KMS-11 (cell line): ENCODE results near the gene TMEM184C.

ENCODE experiments used
- H2AFZ ChIP-seq: fragments of 200-600 bp; sonication (generic); 2 replicates; pipeline ENCODE4 v1.6.1; 2016; ENCODE audit warnings: antibody characterized with exemption, mixed run types, low read depth
- H3K27ac ChIP-seq: fragments of 200-600 bp; sonication (generic); 2 replicates; pipeline ENCODE4 v1.6.1; 2016; ENCODE audit warnings: mild to moderate bottlenecking, mixed run types
- H3K27me3 ChIP-seq: fragments of 200-600 bp; sonication (generic); 2 replicates; pipeline ENCODE4 v1.6.1; 2017; ENCODE audit warnings: mild to moderate bottlenecking, low read depth, mixed run types, moderate library complexity; ENCODE audit not compliant: insufficient read depth
- H3K36me3 ChIP-seq: fragments of 200-600 bp; sonication (generic); 2 replicates; pipeline ENCODE4 v1.6.1; 2017; ENCODE audit warnings: mild to moderate bottlenecking, mixed run types; ENCODE audit not compliant: insufficient read depth
- H3K4me1 ChIP-seq: fragments of 200-600 bp; sonication (generic); 2 replicates; pipeline ENCODE4 v1.6.1; 2016; ENCODE audit warnings: mild to moderate bottlenecking, low read depth, mixed run types; ENCODE audit not compliant: poor library complexity, severe bottlenecking
- H3K4me2 ChIP-seq: fragments of 200-600 bp; sonication (generic); 2 replicates; pipeline ENCODE4 v1.7.0; 2016; ENCODE audit warnings: mild to moderate bottlenecking, mixed run types
- H3K4me3 ChIP-seq: fragments of 200-600 bp; sonication (generic); IDR thresholded peaks from 2 replicates; pipeline ENCODE4 v1.6.1; 2017; ENCODE audit warnings: low read depth, low read length, mixed read lengths; ENCODE audit not compliant: insufficient read depth
- H3K79me2 ChIP-seq: fragments of 200-600 bp; sonication (generic); 2 replicates; pipeline ENCODE4 v1.6.1; 2016; ENCODE audit warnings: low read depth, mixed run types; ENCODE audit not compliant: insufficient read depth
- H3K9ac ChIP-seq: fragments of 200-600 bp; sonication (generic); 2 replicates; pipeline ENCODE4 v1.6.1; 2016; ENCODE audit warnings: mild to moderate bottlenecking, mixed run types
- H4K20me1 ChIP-seq: fragments of 200-600 bp; sonication (generic); 2 replicates; pipeline ENCODE4 v1.6.1; 2016; ENCODE audit warnings: mild to moderate bottlenecking, mixed run types; ENCODE audit not compliant: insufficient read depth
- TF ChIP-seq, protein P1 (sequence below): fragments of 200-600 bp; sonication (generic); conservative IDR thresholded peaks from 2 replicates; pipeline ENCODE4 v1.6.1; 2017; ENCODE audit warnings: low read depth, mild to moderate bottlenecking, antibody characterized with exemption, low read length, moderate library complexity, mixed read lengths

Gene TMEM184C

DNA sequence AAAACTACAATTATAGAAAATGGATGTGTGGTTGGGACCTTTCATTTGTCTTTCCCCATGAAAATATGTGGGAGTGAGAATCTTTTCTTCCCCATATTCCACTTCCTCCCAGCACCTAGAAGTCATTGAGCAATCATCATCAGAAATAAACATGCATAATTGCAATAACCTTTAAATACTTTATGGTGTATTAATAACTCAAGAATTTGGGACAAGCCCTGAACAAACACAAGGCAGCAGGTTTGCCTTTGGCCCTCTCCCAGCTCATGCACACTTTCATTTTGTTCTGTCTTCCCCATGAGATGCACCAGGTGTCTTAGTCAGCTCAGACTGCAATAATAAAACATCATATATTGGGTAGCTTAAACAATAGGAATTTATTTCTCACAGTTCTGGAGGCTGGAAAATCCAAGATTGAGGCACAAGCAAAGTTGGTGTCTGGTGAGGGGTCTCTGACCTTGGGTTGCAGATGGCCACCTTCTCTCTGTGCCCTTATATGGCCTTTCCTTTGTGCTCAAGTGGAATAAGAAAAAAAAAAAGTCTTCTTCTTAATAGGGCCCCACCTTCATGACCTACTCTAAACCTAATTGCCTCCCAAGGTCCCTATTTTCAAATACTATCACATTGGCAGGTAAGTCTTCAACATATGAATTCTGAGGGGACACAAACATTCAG lies 34.7 kb upstream of the TMEM184C start:
- Histone ChIP-seq H3K36me3 (no peaks in the 10 kb centered on the region), H3K4me1 (peaks cover 18% of the 10 kb centered on the region), H4K20me1 (no peaks in the 10 kb centered on the region), H3K79me2 (no peaks in the 10 kb centered on the region), H3K9ac (no peak overlapping the region), H3K27ac (no peak overlapping the region), H3K4me3 (no peak overlapping the region), H3K27me3 (no peaks in the 10 kb centered on the region), H3K4me2 (no peak overlapping the region), H2AFZ (no peak overlapping the region)
- TF ChIP-seq, protein P1, sequence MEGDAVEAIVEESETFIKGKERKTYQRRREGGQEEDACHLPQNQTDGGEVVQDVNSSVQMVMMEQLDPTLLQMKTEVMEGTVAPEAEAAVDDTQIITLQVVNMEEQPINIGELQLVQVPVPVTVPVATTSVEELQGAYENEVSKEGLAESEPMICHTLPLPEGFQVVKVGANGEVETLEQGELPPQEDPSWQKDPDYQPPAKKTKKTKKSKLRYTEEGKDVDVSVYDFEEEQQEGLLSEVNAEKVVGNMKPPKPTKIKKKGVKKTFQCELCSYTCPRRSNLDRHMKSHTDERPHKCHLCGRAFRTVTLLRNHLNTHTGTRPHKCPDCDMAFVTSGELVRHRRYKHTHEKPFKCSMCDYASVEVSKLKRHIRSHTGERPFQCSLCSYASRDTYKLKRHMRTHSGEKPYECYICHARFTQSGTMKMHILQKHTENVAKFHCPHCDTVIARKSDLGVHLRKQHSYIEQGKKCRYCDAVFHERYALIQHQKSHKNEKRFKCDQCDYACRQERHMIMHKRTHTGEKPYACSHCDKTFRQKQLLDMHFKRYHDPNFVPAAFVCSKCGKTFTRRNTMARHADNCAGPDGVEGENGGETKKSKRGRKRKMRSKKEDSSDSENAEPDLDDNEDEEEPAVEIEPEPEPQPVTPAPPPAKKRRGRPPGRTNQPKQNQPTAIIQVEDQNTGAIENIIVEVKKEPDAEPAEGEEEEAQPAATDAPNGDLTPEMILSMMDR = no peak

DNA sequence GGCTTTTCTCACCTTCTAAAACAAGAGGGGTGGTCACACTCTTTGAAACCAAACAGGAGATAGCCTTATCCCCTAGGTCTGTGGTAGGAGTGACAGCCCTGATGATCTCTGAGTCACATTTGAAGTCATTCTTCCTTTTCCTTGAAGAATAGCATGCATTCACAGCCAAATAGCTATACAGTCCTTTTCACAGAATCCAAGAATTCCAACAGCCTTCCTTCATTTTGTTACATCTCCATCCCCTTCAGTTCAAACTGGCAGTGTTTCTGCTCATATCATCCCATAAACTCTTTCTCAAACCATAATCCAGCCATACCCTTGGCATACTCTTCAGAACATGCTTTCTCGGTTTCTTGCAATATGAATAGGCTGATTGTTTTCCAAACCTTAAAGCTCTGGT lies 33.3 kb upstream of the TMEM184C start:
- no peaks in the 10 kb centered on the region for H4K20me1 ChIP-seq
- H3K79me2 ChIP-seq = no peaks in the 10 kb centered on the region
- no peak overlapping the region for H3K4me3 ChIP-seq
- H3K36me3 ChIP-seq = no peaks in the 10 kb centered on the region
- H2AFZ ChIP-seq = no peak overlapping the region
- H3K4me2 ChIP-seq = no peak overlapping the region
- H3K4me1 ChIP-seq = peaks cover 18% of the 10 kb centered on the region
- no peak overlapping the region for H3K27ac ChIP-seq
- TF ChIP-seq, protein P1 = no peak
- no peaks in the 10 kb centered on the region for H3K27me3 ChIP-seq
- no peak overlapping the region for H3K9ac ChIP-seq

DNA sequence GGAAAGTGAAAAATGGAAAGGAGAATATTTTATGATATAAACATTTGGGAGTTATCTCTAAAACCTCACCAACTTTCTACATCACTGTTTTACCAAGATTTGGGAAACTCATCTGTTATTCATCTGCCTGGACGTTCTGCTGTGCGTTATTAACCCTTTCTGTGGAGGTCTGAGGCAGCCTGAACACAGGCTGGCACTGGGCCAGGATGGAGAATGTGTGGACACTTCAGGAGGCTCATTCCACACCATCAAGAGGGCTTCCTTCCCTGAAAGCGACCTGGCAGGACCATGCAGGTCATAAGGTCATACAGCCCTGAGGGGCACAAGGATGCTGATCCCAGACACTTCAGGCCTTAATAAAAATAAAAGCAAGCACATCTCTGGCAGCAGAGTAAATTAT lies 31.2 kb upstream of the TMEM184C start:
- Histone ChIP-seq H3K27me3 (no peaks in the 10 kb centered on the region), H2AFZ (no peak overlapping the region), H3K4me1 (peaks cover 22% of the 10 kb centered on the region), H3K9ac (no peak overlapping the region), H3K79me2 (no peaks in the 10 kb centered on the region), H3K4me2 (peak overlapping the region; percentile 39; the same call in 1 of the 2 replicates), H3K27ac (no peak overlapping the region), H3K4me3 (no peak overlapping the region), H3K36me3 (no peaks in the 10 kb centered on the region), H4K20me1 (no peaks in the 10 kb centered on the region)
- TF ChIP-seq, protein P1 = no peak

DNA sequence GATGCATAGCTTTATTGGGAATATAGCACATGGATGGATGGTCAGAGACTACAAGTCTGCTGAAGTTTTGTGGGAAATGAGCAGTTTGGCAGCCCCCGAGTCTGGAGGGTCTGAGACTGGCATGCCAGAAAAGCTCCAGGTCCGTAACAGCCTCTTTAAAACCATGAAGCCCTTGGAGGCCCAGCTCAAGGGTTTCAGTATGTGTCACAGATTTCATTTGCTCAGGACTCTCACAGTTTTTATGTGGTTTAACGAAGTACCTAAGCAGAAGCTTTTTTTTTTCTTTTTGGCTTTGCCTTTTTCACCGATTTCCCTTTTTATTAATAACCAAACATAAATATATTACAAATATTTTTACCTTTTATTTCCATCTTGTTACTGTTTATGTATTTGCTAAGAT lies 30.6 kb upstream of the TMEM184C start:
- peaks cover 22% of the 10 kb centered on the region for H3K4me1 ChIP-seq
- no peak overlapping the region for H2AFZ ChIP-seq
- no peaks in the 10 kb centered on the region for H3K79me2 ChIP-seq
- peak overlapping the region; percentile 39; the same call in 1 of the 2 replicates for H3K4me2 ChIP-seq
- no peak overlapping the region for H3K4me3 ChIP-seq
- TF ChIP-seq, protein P1 = no peak
- H4K20me1 ChIP-seq = no peaks in the 10 kb centered on the region
- no peaks in the 10 kb centered on the region for H3K27me3 ChIP-seq
- H3K36me3 ChIP-seq = no peaks in the 10 kb centered on the region
- no peak overlapping the region for H3K27ac ChIP-seq
- no peak overlapping the region for H3K9ac ChIP-seq
